BLaER1 treated with 17β-estradiol and CSF1 and Interleukin-3, amounts not matched to agents 10 nM and 100 nM (cell line): ENCODE data around the gene BPIFB2.

ENCODE experiments used
- H3K27ac ChIP-seq, 11 experiments: shearing (Covaris generic); formaldehyde crosslinking; 2 replicates each; pipeline ENCODE4 v1.8.1; 2022
- H3K27me3 ChIP-seq, 11 experiments: shearing (Covaris generic); formaldehyde crosslinking; 2 replicates each; pipeline ENCODE4 v1.8.1; 2022
- H3K36me3 ChIP-seq, 11 experiments: shearing (Covaris generic); formaldehyde crosslinking; 2 replicates each; pipeline ENCODE4 v1.8.1; 2022
- H3K4me1 ChIP-seq, 10 experiments: shearing (Covaris generic); formaldehyde crosslinking; 2 replicates each; pipeline ENCODE4 v1.8.1; 2022
- H3K4me2 ChIP-seq, 11 experiments: shearing (Covaris generic); formaldehyde crosslinking; 2 replicates each; pipeline ENCODE4 v1.8.1; 2022
- H3K4me3 ChIP-seq, 10 experiments: shearing (Covaris generic); formaldehyde crosslinking; 2 replicates each; pipeline ENCODE4 v1.8.1; 2022
- H3K9ac ChIP-seq, 11 experiments: shearing (Covaris generic); formaldehyde crosslinking; 2 replicates each; pipeline ENCODE4 v1.8.1; 2022
- H3K9me3 ChIP-seq, 11 experiments: shearing (Covaris generic); formaldehyde crosslinking; replicated peaks in 1 of 11; 2 replicates each; pipeline ENCODE4 v1.8.1; 2022
- H4K20me1 ChIP-seq, 11 experiments: shearing (Covaris generic); formaldehyde crosslinking; 2 replicates each; pipeline ENCODE4 v1.8.1; 2022
- Cebpa-rat ChIP-seq, 11 experiments: shearing (Covaris generic); IDR thresholded peaks; 2 replicates each; pipeline ENCODE4 v1.8.1; 2022

The BPIFB2 gene

DNA sequence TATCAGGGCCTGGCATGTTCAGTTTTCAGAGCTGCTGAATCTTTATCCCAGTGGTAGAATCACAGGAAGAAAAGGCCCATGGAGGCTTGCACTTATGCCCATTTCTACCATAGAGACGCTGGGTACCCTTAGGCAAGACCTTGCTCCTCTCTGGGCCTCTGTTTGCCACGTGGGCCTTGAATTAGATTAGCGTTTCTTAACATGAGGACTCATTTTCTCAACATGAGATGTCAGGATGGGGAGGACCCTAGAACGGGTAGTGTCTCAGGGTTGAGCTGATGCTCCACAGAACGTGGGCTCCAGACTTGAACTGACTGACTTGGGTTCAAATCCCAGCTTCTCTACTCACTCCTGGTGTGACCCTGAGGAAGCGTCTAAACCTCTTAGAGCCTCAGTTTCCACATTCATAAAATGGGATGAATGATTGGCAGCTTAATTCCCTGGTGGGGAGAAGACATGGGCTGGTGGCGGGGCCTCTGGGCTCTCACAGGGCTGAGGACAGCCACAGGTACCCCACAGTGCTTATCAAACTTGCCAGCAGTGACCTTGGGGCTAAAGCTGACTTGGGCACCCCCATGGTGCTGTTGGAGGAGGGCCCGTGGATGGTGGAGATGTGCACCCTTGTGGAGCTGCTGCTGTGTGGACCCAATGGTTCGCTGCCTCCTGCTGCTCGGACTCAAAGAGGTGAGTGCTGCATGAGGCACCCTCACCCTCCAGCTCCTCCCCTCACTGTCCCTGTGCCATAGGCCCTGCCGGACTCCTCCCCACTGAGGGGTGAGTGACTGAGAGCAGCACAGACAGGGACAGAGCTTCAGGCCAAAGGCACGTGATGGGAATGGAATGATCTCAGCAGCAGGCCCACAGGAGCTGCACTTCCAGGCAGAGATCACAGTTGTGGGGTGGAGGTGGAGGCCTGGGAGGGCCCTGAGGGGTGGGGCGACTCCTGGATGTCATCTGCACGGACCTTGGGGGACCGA is 31.5 kb upstream of the BPIFB2 start:
- Histone ChIP-seq H3K27ac (peak overlapping the region in 8 of 11 experiments; percentile 57 to 98 (median 72); a peak in 18 of 22 replicates), H3K4me2 (peak overlapping the region in 9 of 11 experiments; percentile 57 to 100 (median 96); a peak in 18 of 22 replicates), H3K4me1 (peaks cover 68 to 100% (median 99%) of the 10 kb centered on the region in 10 experiments)

DNA sequence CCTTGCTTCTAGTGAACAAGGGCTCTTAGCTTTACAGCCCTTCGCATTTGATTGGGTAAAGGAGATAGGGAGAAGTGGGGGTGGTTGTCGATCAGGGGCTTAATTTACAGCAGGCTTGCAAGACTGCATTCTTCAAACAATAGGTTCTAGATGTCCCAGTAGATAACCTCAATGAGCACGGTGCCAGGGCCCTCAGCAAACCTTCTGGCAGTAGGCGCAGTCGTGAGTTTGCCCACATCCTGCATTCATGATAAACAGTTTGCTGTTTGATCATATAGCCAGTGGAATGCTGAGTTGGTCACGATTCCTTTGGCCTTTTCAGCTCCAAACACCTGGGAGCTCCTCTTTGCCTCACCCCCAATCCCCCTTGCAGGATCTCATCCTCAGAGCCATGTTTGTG is 30.8 kb upstream of the BPIFB2 start:
- Histone ChIP-seq H3K27me3 (no peaks in the 10 kb centered on the region), H4K20me1 (no peaks in the 10 kb centered on the region), H3K27ac (peak overlapping the region in 9 of 11 experiments; percentile 39 to 98 (median 71); a peak in 17 of 22 replicates), H3K4me3 (no peak overlapping the region; a peak in 2 of 20 replicates), H3K4me1 (peaks cover 68 to 99% (median 97%) of the 10 kb centered on the region in 10 experiments), H3K36me3 (no peaks in the 10 kb centered on the region), H3K9me3 (no peaks in the 10 kb centered on the region), H3K4me2 (peak overlapping the region; percentile 11 to 100 (median 78); a peak in 20 of 22 replicates), H3K9ac (peak overlapping the region in 8 of 11 experiments; percentile 15 to 71 (median 50); a peak in 11 of 22 replicates)
- TF ChIP-seq Cebpa-rat (IDR thresholded peaks at IDR 0.05): no peak

More for the DNA sequence above, 31.5 kb upstream of the BPIFB2 start:
- Histone ChIP-seq H4K20me1 (no peaks in the 10 kb centered on the region), H3K27me3 (no peaks in the 10 kb centered on the region), H3K9ac (peak overlapping the region in 6 of 11 experiments; percentile 43 to 71 (median 54); a peak in 9 of 22 replicates), H3K36me3 (no peaks in the 10 kb centered on the region), H3K4me3 (peak overlapping the region in 1 of 10 experiments; percentile 14; a peak in 3 of 20 replicates), H3K9me3 (no peaks in the 10 kb centered on the region)
- TF ChIP-seq Cebpa-rat (IDR thresholded peaks at IDR 0.05): no peak

DNA sequence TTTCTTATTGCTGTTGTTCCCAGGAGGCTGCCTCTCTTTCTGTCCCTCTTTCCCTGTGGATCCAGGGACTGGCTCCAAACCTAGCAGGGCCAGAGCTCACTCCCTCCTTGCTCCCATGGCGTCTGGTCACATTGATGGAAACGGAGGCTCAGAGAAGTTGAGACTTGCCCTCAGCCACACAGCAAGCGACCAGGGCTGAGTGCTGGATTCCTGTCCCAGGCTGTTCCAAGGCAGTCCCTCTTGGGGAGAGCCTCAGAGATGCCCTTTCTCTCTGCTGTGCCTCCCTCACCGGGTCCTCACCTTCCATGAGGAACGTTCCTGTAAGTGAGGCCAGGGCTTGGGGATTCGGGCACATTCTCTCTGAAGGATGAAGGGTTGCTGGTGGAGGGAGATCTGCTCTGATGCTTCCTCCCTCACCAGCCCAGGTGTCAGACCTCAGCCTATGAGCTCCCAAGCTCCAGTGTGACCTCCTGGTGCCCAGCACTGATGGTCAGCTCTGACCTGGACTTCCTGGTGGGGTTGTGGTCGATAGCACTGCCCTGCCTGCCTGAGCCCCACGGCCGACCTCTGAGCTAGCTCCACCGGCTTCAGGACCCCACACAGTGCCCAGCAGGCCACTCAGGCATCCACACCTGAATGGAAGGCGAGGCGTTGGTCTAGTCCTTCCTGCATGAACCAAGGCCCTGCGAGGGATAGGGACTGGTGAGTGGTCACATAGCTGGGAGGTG is 30.1 kb upstream of the BPIFB2 start:
- Histone ChIP-seq H3K27me3 (no peaks in the 10 kb centered on the region), H3K9ac (peak overlapping the region in 8 of 11 experiments; percentile 15 to 71 (median 50); a peak in 15 of 22 replicates), H3K4me2 (peak overlapping the region; percentile 11 to 100 (median 78); a peak in 20 of 22 replicates), H3K4me3 (no peak overlapping the region; a peak in 1 of 20 replicates), H3K27ac (peak overlapping the region in 9 of 11 experiments; percentile 39 to 98 (median 71); a peak in 18 of 22 replicates), H3K36me3 (no peaks in the 10 kb centered on the region), H3K4me1 (peaks cover 65 to 95% (median 92%) of the 10 kb centered on the region in 10 experiments), H3K9me3 (no peaks in the 10 kb centered on the region), H4K20me1 (no peaks in the 10 kb centered on the region)
- TF ChIP-seq Cebpa-rat (IDR thresholded peaks at IDR 0.05): no peak

DNA sequence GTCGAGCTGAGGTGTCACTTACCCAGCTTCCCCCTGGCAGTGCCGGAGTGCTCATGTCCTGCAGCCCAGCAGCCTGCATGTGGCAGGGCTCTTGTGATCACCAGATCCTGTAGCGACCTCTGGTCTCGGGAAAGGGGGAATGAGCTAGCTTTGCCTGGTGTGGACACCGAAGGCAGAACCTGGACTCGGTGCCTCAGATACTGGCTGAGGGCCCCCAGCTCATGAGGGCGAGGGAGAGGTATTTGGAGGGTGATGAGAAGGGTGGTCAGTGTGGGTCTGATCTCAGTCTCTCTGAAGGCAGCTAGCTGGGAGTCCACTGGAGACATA is 29.5 kb upstream of the BPIFB2 start:
- H3K36me3 ChIP-seq: no peaks in the 10 kb centered on the region
- no peaks in the 10 kb centered on the region for H3K9me3 ChIP-seq
- TF ChIP-seq Cebpa-rat (IDR thresholded peaks at IDR 0.05): no peak
- peaks cover 65 to 95% (median 92%) of the 10 kb centered on the region in 10 experiments for H3K4me1 ChIP-seq
- H4K20me1 ChIP-seq: no peaks in the 10 kb centered on the region
- H3K27ac ChIP-seq: peak overlapping the region in 7 of 11 experiments; percentile 69 to 98 (median 74); a peak in 12 of 22 replicates
- peak overlapping the region in 10 of 11 experiments; percentile 38 to 100 (median 87); a peak in 17 of 22 replicates for H3K4me2 ChIP-seq
- H3K27me3 ChIP-seq: no peaks in the 10 kb centered on the region
- H3K4me3 ChIP-seq: no peak overlapping the region
- H3K9ac ChIP-seq: peak overlapping the region in 5 of 11 experiments; percentile 49 to 71 (median 67); a peak in 6 of 22 replicates

DNA sequence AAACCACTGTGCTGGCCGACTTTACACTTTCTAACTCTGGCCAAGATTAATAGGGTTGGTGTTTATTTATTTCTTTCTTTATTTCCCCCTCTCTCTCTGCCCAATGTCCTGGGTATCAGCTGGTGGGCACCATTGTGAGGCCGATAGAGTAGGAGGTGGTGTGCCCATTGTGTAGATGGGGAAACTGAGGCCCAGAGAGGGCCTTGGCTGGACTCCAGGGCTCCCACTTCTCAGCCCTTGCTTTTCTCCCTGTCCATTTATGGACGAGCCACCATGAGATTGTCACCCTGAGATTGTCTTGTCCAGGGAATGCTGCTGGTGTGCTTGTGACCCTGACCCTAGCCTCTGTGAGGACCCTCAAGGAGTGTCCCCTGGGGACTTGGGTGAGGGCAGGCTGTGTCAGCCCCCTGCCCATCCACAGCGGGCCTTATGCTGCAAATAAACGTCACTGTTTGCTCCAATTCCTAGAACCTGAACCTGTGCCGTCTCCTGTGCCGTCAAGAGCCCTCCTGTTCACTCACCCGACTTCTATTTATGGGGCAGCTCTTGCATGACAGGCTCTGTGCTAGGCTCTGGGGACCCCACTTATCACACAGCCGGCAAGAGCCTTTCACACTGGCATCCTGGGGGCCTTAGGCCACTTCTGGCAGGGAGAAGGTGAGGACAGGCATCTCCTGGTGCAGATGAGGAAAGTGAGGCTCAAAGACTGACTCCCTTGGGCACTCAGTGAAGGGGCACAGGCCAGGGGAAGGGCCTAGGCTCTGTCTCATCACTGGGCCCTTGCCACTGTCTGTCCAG is 28.1 kb upstream of the BPIFB2 start:
- Histone ChIP-seq H3K4me1 (peaks cover 52 to 95% (median 80%) of the 10 kb centered on the region in 10 experiments), H3K4me3 (no peak overlapping the region), H3K9me3 (no peaks in the 10 kb centered on the region), H3K27me3 (no peaks in the 10 kb centered on the region), H3K9ac (peak overlapping the region in 7 of 11 experiments; percentile 19 to 49 (median 32); a peak in 9 of 22 replicates), H3K36me3 (no peaks in the 10 kb centered on the region), H3K27ac (peak overlapping the region in 4 of 11 experiments; percentile 23 to 52 (median 40); a peak in 7 of 22 replicates), H3K4me2 (peak overlapping the region; percentile 48 to 100 (median 76); a peak in 21 of 22 replicates), H4K20me1 (no peaks in the 10 kb centered on the region)
- no peak for TF ChIP-seq Cebpa-rat (IDR thresholded peaks at IDR 0.05)

DNA sequence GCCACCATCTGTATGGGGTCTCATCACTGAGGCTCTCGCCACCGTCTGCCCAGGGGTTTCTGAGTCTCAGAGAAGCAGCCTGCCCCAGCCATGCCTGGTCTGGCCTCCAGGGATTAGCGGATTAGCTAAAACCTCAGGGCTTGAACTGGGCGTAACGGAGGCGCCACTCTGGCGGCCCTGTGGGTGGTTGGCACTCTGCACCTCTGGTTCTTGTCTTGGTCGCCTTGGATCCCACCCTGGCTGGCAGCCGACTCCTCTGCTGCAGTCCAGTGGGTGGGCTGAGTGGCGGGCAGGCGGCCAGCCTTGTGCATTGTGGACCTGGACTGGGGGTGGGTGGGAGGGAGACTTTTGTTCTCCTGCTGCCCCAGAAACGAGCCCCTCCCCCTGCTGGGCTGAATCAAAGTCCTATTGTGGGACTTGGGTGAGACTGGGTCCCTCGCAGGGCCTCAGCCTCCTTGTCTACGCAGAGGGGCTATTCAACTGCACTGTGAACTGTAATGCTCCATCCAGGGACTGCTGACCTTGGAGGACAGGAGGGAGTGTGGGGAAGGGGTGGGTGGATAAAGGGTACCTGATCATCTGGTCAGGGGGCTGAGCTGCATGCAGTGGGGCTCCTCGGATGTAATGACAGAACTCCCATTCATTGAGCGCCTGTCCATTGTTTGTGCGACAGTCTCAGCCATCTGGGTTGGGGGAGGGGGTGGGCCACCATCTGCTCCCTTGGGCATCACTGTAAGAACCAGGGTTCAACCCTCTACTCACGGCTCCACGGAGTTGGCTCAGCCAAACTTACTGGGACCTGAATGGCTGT is 27.2 kb upstream of the BPIFB2 start:
- Histone ChIP-seq H4K20me1 (no peaks in the 10 kb centered on the region), H3K4me3 (no peak overlapping the region), H3K27ac (peak overlapping the region in 4 of 11 experiments; percentile 23 to 52 (median 40); a peak in 6 of 22 replicates), H3K9ac (peak overlapping the region in 6 of 11 experiments; percentile 26 to 49 (median 38); a peak in 8 of 22 replicates), H3K36me3 (no peaks in the 10 kb centered on the region), H3K27me3 (no peaks in the 10 kb centered on the region), H3K9me3 (no peaks in the 10 kb centered on the region), H3K4me2 (peak overlapping the region; percentile 54 to 100 (median 76)), H3K4me1 (peaks cover 49 to 91% (median 71%) of the 10 kb centered on the region in 10 experiments)
- TF ChIP-seq Cebpa-rat (IDR thresholded peaks at IDR 0.05): no peak

DNA sequence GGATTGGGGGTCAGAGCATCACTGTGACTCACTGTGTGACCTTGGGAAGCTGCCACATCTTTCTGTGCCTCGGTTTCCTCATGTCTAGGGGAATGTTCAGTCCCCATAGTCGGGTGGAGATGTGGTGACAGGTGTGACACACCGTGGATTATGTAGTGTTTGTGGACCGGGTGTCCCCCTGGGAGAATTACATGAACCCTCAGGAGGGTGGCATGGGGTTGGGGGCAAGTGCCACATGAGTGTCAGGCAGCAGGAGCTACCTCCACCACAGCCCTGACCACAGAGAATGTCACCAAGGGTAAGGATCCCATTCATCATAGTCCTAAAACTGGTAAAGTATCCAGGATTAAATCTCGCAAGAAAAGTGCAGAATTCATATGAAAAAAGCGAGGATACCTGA is 26.5 kb upstream of the BPIFB2 start:
- H3K36me3 ChIP-seq: no peaks in the 10 kb centered on the region
- peaks cover 47 to 85% (median 65%) of the 10 kb centered on the region in 10 experiments for H3K4me1 ChIP-seq
- no peak for TF ChIP-seq Cebpa-rat (IDR thresholded peaks at IDR 0.05)
- no peaks in the 10 kb centered on the region for H3K27me3 ChIP-seq
- H3K9ac ChIP-seq: no peak overlapping the region
- peak overlapping the region; percentile 54 to 100 (median 76) for H3K4me2 ChIP-seq
- peak overlapping the region in 1 of 11 experiments; percentile 14; a peak in 1 of 22 replicates for H3K27ac ChIP-seq
- no peaks in the 10 kb centered on the region for H4K20me1 ChIP-seq
- no peaks in the 10 kb centered on the region for H3K9me3 ChIP-seq
- no peak overlapping the region for H3K4me3 ChIP-seq
